Activated T-cell treated with anti-CD3 and anti-CD28 coated beads, Interleukin-2, amount 50 U/mL, for 72 hours (primary cell): Measurements from ENCODE around the gene MYL12B. TPM values are rescaled to one million over a fixed set of nuclear protein-coding genes. Genes with fewer than 3 reads are reported as not detected.

Experiments
- ATAC-seq, 2 donors: fragments of 150-1000 bp; cut with Tn5 transposase; replicated peaks in 1 of 2; 2 replicates each; pipeline ENCODE4 v1.10.0; 2021; ENCODE audit warnings: moderate library complexity in 2 of 2, mild to moderate bottlenecking in 1 of 2
- DNase-seq, 2 donors: peaks; one replicate each; pipeline ENCODE4 v3.0.0; 2021 to 2022; ENCODE audit warnings: mixed read lengths in 1 of 2
- H3K27ac Mint-ChIP-seq: one replicate; pipeline ENCODE4 v1.8.0; 2022; ENCODE audit warnings: mild to moderate bottlenecking, moderate library complexity, mixed read lengths
- H3K27me3 Mint-ChIP-seq: one replicate; pipeline ENCODE4 v1.8.0; 2022; ENCODE audit warnings: low read depth, mixed read lengths
- H3K36me3 Mint-ChIP-seq, 2 donors: one replicate each; pipeline ENCODE4 v1.8.0; 2022; ENCODE audit warnings: mixed read lengths in 2 of 2, mild to moderate bottlenecking in 1 of 2; ENCODE audit not compliant: insufficient read depth in 2 of 2
- H3K4me1 Mint-ChIP-seq: one replicate; pipeline ENCODE4 v1.8.0; 2022; ENCODE audit warnings: low read depth, mixed read lengths
- H3K4me3 Mint-ChIP-seq, 2 donors: one replicate each; pipeline ENCODE4 v1.8.0; 2022; ENCODE audit warnings: mild to moderate bottlenecking in 2 of 2, mixed read lengths in 2 of 2, moderate library complexity in 2 of 2
- H3K9me3 Mint-ChIP-seq, 2 donors: one replicate each; pipeline ENCODE4 v1.8.0; 2022; ENCODE audit warnings: mixed read lengths in 2 of 2
- total RNA-seq, 2 donors: library from RNA; stranded (reverse); gene quantifications; one replicate each; pipeline ENCODE4 v1.2.3, GENCODE V29; 2022

Gene MYL12B
- total RNA-seq, 2 donors from 2014 or later = 235 to 276 TPM

DNA sequence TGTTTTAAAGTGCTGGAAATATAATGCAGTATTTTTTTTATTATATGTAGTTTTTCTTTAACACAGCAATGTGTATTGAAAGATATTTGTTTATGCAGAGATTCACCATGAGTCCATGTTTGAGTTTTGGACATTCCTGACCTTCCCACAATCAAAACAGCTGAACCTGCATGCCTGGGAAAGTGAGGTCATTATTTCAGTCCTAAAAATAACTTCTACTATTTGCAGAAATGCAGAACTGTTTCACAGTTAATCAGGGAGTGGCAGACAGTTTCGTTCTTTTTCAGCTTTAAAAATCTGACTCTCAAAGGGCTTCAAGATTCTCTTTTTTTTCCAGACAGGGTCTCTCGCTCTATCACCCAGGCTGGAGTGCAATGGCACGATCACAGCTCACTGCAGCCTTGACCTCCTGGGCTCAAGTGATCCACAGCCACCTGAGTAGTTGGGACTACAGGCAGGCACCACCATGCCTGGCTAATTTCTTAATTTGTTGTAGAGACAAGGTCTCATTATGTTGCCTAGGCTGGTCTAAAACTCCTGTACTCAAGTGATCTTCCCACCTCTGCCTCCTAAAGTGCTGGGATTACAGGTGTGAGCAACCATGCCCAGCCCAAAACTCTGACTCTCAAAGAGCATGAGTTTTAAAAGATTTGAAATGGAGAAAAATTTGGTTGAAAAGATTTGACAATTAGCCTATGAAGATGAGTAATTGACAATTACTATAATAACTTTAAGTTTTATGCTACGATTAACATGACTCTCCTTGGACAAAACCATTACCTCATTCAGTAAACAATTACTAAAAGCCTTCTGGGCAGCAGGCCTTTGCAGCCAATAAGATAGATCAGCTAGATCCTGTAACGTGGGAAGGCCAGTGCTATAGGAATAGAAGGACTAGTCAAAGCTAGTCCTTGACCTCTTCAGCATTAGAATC is 5.0 kb upstream of the MYL12B start:
- peaks cover 17 to 28% of the 10 kb centered on the region in 2 donors for H3K36me3 Mint-ChIP-seq
- no peak overlapping the region for H3K4me3 Mint-ChIP-seq
- H3K27ac Mint-ChIP-seq = peak overlapping the region; percentile 95
- no peaks in the 10 kb centered on the region for H3K9me3 Mint-ChIP-seq
- DNase-seq (no peak), ATAC-seq (no peak)
- H3K4me1 Mint-ChIP-seq = peaks cover 87% of the 10 kb centered on the region
- no peaks in the 10 kb centered on the region for H3K27me3 Mint-ChIP-seq

DNA sequence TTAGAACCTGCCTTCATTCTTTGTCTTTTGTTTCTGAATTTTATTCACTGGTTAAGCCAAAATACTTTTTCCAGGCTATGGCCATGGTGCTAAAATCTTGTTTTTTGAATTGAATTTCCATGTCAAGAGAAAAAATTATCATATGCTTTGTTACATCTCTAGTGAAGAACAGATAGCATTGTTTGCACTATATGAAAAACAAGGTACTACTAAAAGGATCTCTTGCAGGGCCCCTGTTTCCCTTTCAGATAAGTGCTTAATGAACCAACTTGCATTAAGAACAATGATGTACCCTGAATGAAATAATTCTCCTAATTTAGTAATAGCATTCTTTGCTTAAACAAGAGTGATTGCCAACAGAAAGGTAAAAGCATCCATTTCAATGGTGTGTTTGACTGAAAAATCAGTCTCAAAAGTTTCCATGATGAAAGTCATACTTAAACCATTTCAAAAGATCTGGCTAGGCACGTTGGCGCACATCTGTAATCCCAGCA is 4.3 kb upstream of the MYL12B start:
- peaks cover 79% of the 10 kb centered on the region for H3K4me1 Mint-ChIP-seq
- no peak for ATAC-seq
- peaks cover 18 to 30% of the 10 kb centered on the region in 2 donors for H3K36me3 Mint-ChIP-seq
- H3K27ac Mint-ChIP-seq = peak overlapping the region; percentile 95
- H3K27me3 Mint-ChIP-seq = no peaks in the 10 kb centered on the region
- DNase-seq = no peak
- peak overlapping the region in 1 of 2 donors; percentile 42 for H3K4me3 Mint-ChIP-seq
- no peaks in the 10 kb centered on the region for H3K9me3 Mint-ChIP-seq

GRCh38 chr18:3260995-3261372 is 949 bp upstream of the MYL12B start:
- Mint-ChIP-seq H3K27me3 (no peaks in the 10 kb centered on the region), H3K4me1 (peaks cover 75% of the 10 kb centered on the region)
- no peak for ATAC-seq

DNA sequence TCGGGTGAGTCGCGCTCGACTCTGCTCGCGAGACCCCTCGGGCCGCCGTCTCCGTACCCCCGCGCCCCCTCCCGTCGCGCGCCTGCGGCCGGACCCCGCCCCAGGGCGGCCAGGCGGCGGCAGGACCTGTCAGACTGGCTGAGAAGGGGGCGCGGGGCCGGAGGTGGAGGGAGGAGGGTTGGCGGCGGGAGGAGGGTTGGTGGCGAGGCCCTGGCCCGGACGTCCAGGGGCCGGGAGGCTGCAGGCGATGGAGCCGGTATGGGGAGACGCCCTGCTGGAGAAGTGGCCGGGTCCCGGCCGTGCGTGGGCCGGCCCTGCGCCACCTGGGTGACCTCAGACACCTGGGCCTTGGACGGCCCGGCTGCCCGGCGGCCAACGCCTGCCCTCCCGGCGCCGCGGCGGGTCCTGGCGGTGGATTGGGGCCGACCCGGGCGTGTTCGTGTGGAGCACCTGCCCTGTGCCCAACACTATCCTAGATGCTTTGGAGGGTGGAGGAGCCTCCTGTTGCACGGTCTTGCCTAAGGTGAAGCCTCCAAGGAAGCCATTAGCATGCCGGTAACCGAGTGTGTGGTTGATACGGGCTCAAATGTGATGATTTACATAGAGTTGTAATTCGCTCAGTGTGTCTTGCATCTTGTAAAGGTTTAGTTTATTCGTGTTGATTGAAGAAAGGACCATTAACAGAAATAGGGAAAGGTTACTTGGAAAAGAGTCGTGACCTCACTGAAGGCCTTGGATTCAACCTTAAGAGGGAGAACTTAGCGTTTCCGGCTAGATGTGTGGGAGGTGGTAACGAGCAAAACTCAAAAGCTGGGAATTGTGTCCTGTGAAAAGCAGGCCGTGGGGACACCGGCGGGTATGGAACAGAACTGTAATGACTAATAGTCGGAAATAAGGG is 550 bp downstream of the MYL12B start:
- Mint-ChIP-seq H3K27me3 (no peaks in the 10 kb centered on the region), H3K4me1 (peaks cover 77% of the 10 kb centered on the region), H3K9me3 (no peaks in the 10 kb centered on the region), H3K27ac (peak overlapping the region; percentile 99), H3K4me3 (peak overlapping the region; percentile 90 to 100), H3K36me3 (peaks cover 6 to 13% of the 10 kb centered on the region in 2 donors)
- ATAC-seq = peak; percentile 35 to 36
- peak; percentile 41 to 46 for DNase-seq

More at GRCh38 chr18:3260995-3261372, 949 bp upstream of the MYL12B start:
- peak overlapping the region; percentile 99 for H3K27ac Mint-ChIP-seq
- no peaks in the 10 kb centered on the region for H3K9me3 Mint-ChIP-seq
- peak overlapping the region; percentile 90 to 100 for H3K4me3 Mint-ChIP-seq
- DNase-seq = no peak
- peaks cover 13 to 15% of the 10 kb centered on the region in 2 donors for H3K36me3 Mint-ChIP-seq

DNA sequence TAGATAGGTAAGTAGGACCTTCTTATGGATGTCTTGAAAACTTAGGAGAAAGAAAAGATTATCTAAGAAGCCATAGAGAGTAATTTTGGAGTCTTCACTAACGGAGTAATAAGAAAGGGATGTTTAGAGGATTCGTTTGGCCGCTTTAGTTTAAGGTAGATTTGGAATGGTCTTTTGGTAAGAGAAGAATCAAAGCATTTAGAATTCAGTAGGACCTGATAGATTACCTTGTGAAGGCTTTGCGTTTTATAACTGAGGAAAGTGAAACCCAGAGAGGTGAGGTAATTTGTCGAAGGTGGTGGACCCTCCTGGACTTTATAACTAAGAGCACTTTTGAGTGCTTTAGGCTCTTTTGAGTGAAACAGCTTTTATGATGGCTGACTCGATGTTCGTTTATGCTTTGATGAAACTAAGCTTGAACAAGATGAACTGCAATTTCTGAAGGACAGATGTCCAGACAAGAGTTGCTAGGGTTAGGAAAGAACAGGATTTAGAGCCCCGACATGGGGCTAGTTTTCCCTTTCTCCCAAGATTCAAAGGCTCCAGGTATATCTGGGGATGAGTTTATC is 1.3 kb downstream of the MYL12B start:
- H3K9me3 Mint-ChIP-seq = no peaks in the 10 kb centered on the region
- no peaks in the 10 kb centered on the region for H3K27me3 Mint-ChIP-seq
- H3K27ac Mint-ChIP-seq = peak overlapping the region; percentile 99
- ATAC-seq (no peak), DNase-seq (no peak)
- peak overlapping the region; percentile 90 to 100 for H3K4me3 Mint-ChIP-seq
- H3K4me1 Mint-ChIP-seq = peaks cover 74% of the 10 kb centered on the region
- H3K36me3 Mint-ChIP-seq = peaks cover 6 to 10% of the 10 kb centered on the region in 2 donors

DNA sequence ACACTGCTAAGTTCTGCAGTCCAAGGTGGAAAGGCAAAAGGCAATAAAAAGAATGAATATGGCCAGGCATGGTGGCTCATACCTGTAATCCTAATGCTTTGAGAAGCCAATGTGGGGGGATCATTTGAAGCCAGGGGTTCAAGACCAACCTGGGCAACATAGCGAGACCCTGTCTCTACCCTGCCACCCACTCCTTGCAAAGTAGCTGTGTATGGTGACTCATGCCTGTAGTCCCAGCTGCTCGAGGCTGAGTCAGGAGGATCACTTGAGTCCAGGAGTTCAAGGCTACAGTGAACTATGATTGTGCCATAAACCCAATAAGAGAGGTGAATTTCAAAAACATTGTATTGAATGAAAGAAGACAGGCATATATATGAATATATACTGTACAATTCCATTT is 2.4 kb downstream of the MYL12B start:
- H3K4me3 Mint-ChIP-seq = peak overlapping the region; percentile 45 to 100
- H3K27ac Mint-ChIP-seq = peak overlapping the region; percentile 93

GRCh38 chr18:3265564-3266033 is 3.7 kb downstream of the MYL12B start:
- Mint-ChIP-seq H3K4me1 (peaks cover 74% of the 10 kb centered on the region), H3K27me3 (no peaks in the 10 kb centered on the region), H3K9me3 (no peaks in the 10 kb centered on the region), H3K27ac (peak overlapping the region; percentile 67), H3K36me3 (peaks cover 6 to 10% of the 10 kb centered on the region in 2 donors), H3K4me3 (peak overlapping the region; percentile 59 to 70)
- ATAC-seq (no peak), DNase-seq (no peak)

More for the DNA sequence above, 2.4 kb downstream of the MYL12B start:
- DNase-seq = peak in 1 of 2 donors; percentile 27
- no peaks in the 10 kb centered on the region for H3K9me3 Mint-ChIP-seq
- peaks cover 6 to 10% of the 10 kb centered on the region in 2 donors for H3K36me3 Mint-ChIP-seq
- H3K4me1 Mint-ChIP-seq = peaks cover 74% of the 10 kb centered on the region
- peak in 1 of 2 donors; percentile 14 for ATAC-seq
- H3K27me3 Mint-ChIP-seq = no peaks in the 10 kb centered on the region

DNA sequence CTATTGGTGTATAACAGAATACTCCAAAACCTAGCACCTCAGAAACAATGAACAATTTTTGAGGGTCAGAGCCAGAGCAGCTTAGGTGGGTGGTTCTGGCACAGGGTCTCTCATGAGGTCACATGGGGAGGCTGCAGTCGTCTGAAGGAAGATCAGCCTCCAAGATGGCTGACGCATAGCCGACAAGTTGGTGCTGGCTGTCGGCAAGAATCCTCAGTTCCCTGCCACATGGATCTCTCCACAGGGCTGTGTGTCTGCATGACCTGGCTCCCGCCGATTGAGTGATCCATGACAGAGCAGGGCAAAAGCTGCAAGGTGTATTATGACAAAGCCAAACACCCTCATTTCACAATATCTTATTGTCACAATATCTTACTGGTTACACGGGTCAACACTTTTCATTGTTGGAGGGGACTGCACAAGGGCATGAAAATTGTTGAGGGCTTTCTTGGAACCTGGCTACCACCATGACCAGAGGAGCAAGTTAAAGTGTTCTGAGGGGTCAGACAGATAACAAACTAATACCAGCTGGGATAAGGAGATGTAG is 4.2 kb downstream of the MYL12B start:
- Mint-ChIP-seq H3K36me3 (peaks cover 6 to 8% of the 10 kb centered on the region in 2 donors), H3K4me1 (peaks cover 75% of the 10 kb centered on the region), H3K4me3 (peak overlapping the region; percentile 59 to 70), H3K27me3 (no peaks in the 10 kb centered on the region), H3K27ac (peak overlapping the region; percentile 67), H3K9me3 (no peaks in the 10 kb centered on the region)
- no peak for ATAC-seq
- no peak for DNase-seq

DNA sequence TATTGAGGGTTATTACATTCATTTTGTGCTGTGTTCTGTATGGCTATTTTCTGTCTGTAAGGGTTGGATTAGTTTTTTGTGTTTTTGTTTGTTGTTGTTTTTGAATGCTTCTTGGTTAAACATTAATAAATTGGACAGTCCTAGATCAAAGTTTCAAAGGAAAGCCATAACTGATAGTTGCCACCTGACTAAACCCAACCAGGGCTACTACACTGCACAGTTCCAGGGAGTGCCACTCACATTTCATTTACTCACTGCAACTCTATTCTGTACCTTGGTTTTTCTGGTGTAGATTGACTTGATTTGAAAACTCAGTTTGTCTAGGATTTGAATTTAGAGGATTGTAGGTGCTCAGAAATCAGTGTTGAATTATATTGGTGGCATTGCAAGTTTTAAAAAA is 6.4 kb downstream of the MYL12B start:
- Mint-ChIP-seq H3K4me3 (peak overlapping the region in 1 of 2 donors; percentile 68), H3K9me3 (no peaks in the 10 kb centered on the region), H3K36me3 (peaks cover 0 to 7% of the 10 kb centered on the region in 2 donors), H3K27me3 (no peaks in the 10 kb centered on the region), H3K27ac (peak overlapping the region; percentile 61), H3K4me1 (peaks cover 94% of the 10 kb centered on the region)
- no peak for DNase-seq
- ATAC-seq = no peak

DNA sequence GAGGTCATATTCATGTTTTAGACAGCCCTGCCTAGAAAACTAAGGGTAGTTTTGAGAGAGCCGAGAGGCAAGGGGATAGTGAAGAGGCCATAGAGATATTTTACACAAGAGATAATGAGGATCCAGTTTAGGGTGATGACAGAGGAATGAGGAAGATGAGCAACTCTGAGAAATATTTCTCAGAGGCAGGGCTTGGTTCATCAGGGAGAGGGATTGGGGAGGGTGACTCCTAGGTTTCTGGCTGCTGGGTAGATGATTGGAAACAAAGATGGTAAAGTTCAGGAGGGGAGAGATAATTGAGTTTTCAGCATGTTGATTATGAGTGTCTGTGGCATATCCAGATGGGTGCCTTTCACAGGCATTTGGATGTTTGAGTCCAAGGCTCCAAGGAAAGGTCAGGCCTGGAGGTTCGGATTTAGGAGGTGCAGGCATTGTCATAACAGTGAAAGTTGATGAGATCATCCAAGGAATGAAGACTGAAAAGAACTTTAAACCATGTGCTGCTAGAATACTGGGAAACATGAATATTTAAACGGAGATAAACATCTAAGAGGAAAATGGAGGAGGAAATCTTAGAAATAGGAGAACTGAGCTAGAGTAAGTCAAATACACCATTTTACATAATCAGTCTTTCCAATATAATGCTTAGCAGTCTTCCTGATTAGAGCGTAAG is 7.4 kb downstream of the MYL12B start:
- ATAC-seq (no peak), DNase-seq (no peak)
- H3K4me1 Mint-ChIP-seq = peaks cover 85% of the 10 kb centered on the region
- H3K4me3 Mint-ChIP-seq = peak overlapping the region; percentile 47 to 68
- peak overlapping the region; percentile 61 for H3K27ac Mint-ChIP-seq
- no peaks in the 10 kb centered on the region for H3K27me3 Mint-ChIP-seq
- H3K36me3 Mint-ChIP-seq = peaks cover 0 to 11% of the 10 kb centered on the region in 2 donors
- no peaks in the 10 kb centered on the region for H3K9me3 Mint-ChIP-seq

GRCh38 chr18:3269914-3270299 is 8.0 kb downstream of the MYL12B start:
- peak overlapping the region; percentile 8 to 68 for H3K4me3 Mint-ChIP-seq
- no peaks in the 10 kb centered on the region for H3K27me3 Mint-ChIP-seq
- ATAC-seq (no peak), DNase-seq (no peak)
- peak overlapping the region; percentile 61 for H3K27ac Mint-ChIP-seq
- no peaks in the 10 kb centered on the region for H3K9me3 Mint-ChIP-seq
- H3K36me3 Mint-ChIP-seq = peaks cover 0 to 9% of the 10 kb centered on the region in 2 donors
- H3K4me1 Mint-ChIP-seq = peaks cover 80% of the 10 kb centered on the region

DNA sequence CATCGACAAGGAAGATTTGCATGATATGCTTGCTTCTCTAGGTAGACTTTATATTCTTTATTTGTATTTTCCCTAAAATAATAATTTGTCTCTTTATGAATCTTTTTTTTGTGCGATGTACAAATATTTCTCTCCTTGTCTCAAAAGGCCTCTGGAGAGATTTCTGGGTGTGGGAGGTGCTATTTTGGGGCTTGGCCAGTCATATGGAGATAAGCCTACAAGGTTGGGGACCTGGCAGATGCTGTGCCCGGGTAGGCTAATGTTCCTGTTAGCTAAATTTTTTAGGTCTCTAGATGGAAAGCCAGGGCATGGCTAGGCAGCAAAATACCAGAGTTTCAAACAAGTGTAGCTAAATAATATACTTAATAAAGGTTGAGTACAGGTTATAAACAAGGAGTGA is 11.1 kb downstream of the MYL12B start:
- no peak for ATAC-seq
- Mint-ChIP-seq H3K4me3 (no peak overlapping the region), H3K9me3 (no peaks in the 10 kb centered on the region), H3K4me1 (peaks cover 58% of the 10 kb centered on the region), H3K27me3 (no peaks in the 10 kb centered on the region), H3K36me3 (peaks cover 4 to 20% of the 10 kb centered on the region in 2 donors), H3K27ac (peak overlapping the region; percentile 83)
- no peak for DNase-seq
